Liver (tissue), 9 donors: Measurements from ENCODE around the gene STING1. TPM values are rescaled to one million over a fixed set of nuclear protein-coding genes. Genes with fewer than 3 reads are reported as not detected.
"Not testable (repeated sequence)": the region's sequence is repeated elsewhere in the genome, so short reads cannot be mapped to it uniquely, and the experiment has no call there.

Experiments used
- DNase-seq: peaks from one replicate; pipeline ENCODE4 v3.0.0-alpha.2; 2017; ENCODE audit warnings: low spot score
- H3K27ac ChIP-seq, 2 donors: one replicate each; pipeline ENCODE4 v1.7.0; 2013; ENCODE audit warnings: inconsistent platforms in 2 of 2, low read length in 2 of 2, control low read depth in 1 of 2, low read depth in 1 of 2, mild to moderate bottlenecking in 1 of 2
- H3K27me3 ChIP-seq, 4 donors: one replicate each; pipeline versions ENCODE4 v1.6.1 to v1.7.0; 2013; ENCODE audit warnings: low read length in 3 of 4, inconsistent platforms in 1 of 4, mild to moderate bottlenecking in 1 of 4, moderate library complexity in 1 of 4; ENCODE audit not compliant: control insufficient read depth in 4 of 4, insufficient read depth in 4 of 4
- H3K36me3 ChIP-seq, 4 donors: one replicate each; pipeline versions ENCODE4 v1.6.1 to v1.7.0; 2013; ENCODE audit warnings: low read length in 3 of 4, mild to moderate bottlenecking in 3 of 4, low read depth in 1 of 4, moderate library complexity in 1 of 4; ENCODE audit not compliant: control insufficient read depth in 4 of 4, insufficient read depth in 3 of 4
- H3K4me1 ChIP-seq, 4 donors: one replicate each; pipeline versions ENCODE4 v1.6.1 to v1.7.0; 2013; ENCODE audit warnings: low read length in 3 of 4, mild to moderate bottlenecking in 3 of 4, moderate library complexity in 1 of 4; ENCODE audit not compliant: control insufficient read depth in 4 of 4, insufficient read depth in 4 of 4
- H3K4me3 ChIP-seq, 3 donors: one replicate each; pipeline versions ENCODE4 v1.6.1 to v1.7.0; 2013; ENCODE audit warnings: low read length in 3 of 3, control low read depth in 1 of 3, low read depth in 1 of 3, mild to moderate bottlenecking in 1 of 3
- H3K9ac ChIP-seq, 2 donors: one replicate each; pipeline ENCODE4 v1.7.0; 2013; ENCODE audit warnings: low read length in 2 of 2, mild to moderate bottlenecking in 2 of 2, moderate library complexity in 2 of 2, control low read depth in 1 of 2, low read depth in 1 of 2
- H3K9me3 ChIP-seq, 4 donors: one replicate each; pipeline versions ENCODE4 v1.6.1 to v1.7.0; 2013; ENCODE audit warnings: low read length in 3 of 4; ENCODE audit not compliant: control insufficient read depth in 4 of 4
- EGR1 ChIP-seq, 2 donors: IDR thresholded peaks; 2 replicates each; pipeline ENCODE4 v1.6.1; 2016 to 2018; ENCODE audit warnings: antibody characterized with exemption in 2 of 2, low read depth in 2 of 2
- FOXA1 ChIP-seq: IDR thresholded peaks from 2 replicates; pipeline ENCODE4 v1.6.1; 2016; ENCODE audit warnings: antibody characterized with exemption
- FOXA2 ChIP-seq: IDR thresholded peaks from 2 replicates; pipeline ENCODE4 v1.6.1; 2016; ENCODE audit warnings: antibody characterized with exemption
- GABPA ChIP-seq, 2 donors: IDR thresholded peaks in 1 of 2; conservative IDR thresholded peaks in 1 of 2; 2 replicates each; pipeline ENCODE4 v1.6.1; 2016; ENCODE audit warnings: antibody characterized with exemption in 2 of 2, mild to moderate bottlenecking in 1 of 2, moderate library complexity in 1 of 2
- HNF4G ChIP-seq: IDR thresholded peaks from 2 replicates; pipeline ENCODE4 v1.6.1; 2016; ENCODE audit warnings: antibody characterized with exemption
- JUND ChIP-seq, 2 donors: IDR thresholded peaks; 2 replicates each; pipeline ENCODE4 v1.6.1; 2016; ENCODE audit warnings: antibody characterized with exemption in 2 of 2
- NR2F2 ChIP-seq: IDR thresholded peaks from 2 replicates; pipeline ENCODE4 v1.6.1; 2016; ENCODE audit warnings: antibody characterized with exemption
- RAD21 ChIP-seq, 2 donors: IDR thresholded peaks; 2 replicates each; pipeline ENCODE4 v1.6.1; 2016; ENCODE audit warnings: antibody characterized with exemption in 2 of 2, mild to moderate bottlenecking in 2 of 2
- SP1 ChIP-seq: IDR thresholded peaks from 2 replicates; pipeline ENCODE4 v1.6.1; 2018; ENCODE audit warnings: antibody characterized with exemption, mild to moderate bottlenecking
- TAF1 ChIP-seq: conservative IDR thresholded peaks from 2 replicates; pipeline ENCODE4 v1.6.1; 2016; ENCODE audit warnings: antibody characterized with exemption, mild to moderate bottlenecking
- YY1 ChIP-seq: IDR thresholded peaks from 2 replicates; pipeline ENCODE4 v1.6.1; 2016; ENCODE audit warnings: antibody characterized with exemption, mild to moderate bottlenecking
- WGBS: extraction: QIAGEN DNeasy Blood & Tissue Kit; methylation state at CpG from one replicate; pipeline ENCODE4 v1.1.7; 2013; 5-methylcytosine and 5-hydroxymethylcytosine counted together
- polyA plus RNA-seq, 2 donors: library from polyadenylated mRNA; stranded (reverse) in 1 of 2; unstranded in 1 of 2; fragments of 200-250 nt in 1 of 2; fragments of >200 nt in 1 of 2; fragmentation: Nextera tagmentation in 1 of 2; extraction: Ambion mirVana in 1 of 2; gene quantifications; one replicate each; pipeline versions ENCODE4 v1.2.1 to v1.2.3, GENCODE V29; 2013 to 2015
- total RNA-seq, 2 donors: library from RNA; depleted of rRNA; stranded (reverse); fragments of >200 nt; gene quantifications; one replicate each; pipeline ENCODE4 v1.2.3, GENCODE V29; 2014
- TF ChIP-seq, protein P1 (sequence below): IDR thresholded peaks from 2 replicates; pipeline ENCODE4 v1.6.1; 2016; ENCODE audit warnings: antibody characterized with exemption
- TF ChIP-seq, protein P2 (sequence below): IDR thresholded peaks from 2 replicates; pipeline ENCODE4 v1.6.1; 2016; ENCODE audit warnings: antibody characterized with exemption, mild to moderate bottlenecking
- TF ChIP-seq, protein P3 (sequence below): fragments of 150-350 bp; IDR thresholded peaks from 2 replicates; pipeline ENCODE4 v1.5.1; 2017; ENCODE audit warnings: improper control_type of control experiment, low read depth, low read length; ENCODE audit not compliant: missing input control
- donor health status: healthy.
- donor health status: healthy.
- donor health status: healthy.
- donor health status: healthy.
- donor health status: healthy.

STING1 gene
- total and polyA plus RNA-seq, 4 donors = 6.3 to 13.6 (median 10.3) TPM

DNA sequence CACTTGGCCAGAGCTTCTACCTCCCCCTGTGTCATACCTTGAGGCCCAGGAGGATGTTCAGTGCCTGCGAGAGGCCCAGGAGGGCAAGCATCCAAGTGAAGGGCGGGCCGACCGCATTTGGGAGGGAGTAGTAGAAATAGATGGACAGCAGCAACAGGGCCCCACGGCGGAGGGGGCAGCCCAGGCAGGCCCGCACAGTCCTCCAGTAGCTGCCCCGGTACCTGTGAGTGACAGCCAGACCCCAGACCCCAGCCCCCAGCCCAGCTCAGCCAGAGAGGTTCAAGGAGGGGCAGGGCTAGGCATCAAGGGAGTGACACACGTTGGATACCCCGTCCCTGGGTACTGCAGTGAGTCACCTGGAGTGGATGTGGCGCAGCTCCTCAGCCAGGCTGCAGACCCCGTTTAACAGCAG, 1.4 kb downstream of the STING1 start:
- no peak overlapping the region for H3K9ac ChIP-seq
- peak overlapping the region in 2 of 3 donors; percentile 31 to 44 for H3K4me3 ChIP-seq
- DNase-seq = no peak
- peak overlapping the region in 1 of 2 donors; percentile 77 for H3K27ac ChIP-seq
- TF ChIP-seq TAF1 = no peak
- no peak for TF ChIP-seq NR2F2
- TF ChIP-seq RAD21 (IDR thresholded peaks at IDR 0.05) = no peak
- no peak for TF ChIP-seq YY1
- no peak for TF ChIP-seq GABPA (IDR thresholded peaks at IDR 0.05 in 1 of 2, conservative IDR thresholded peaks at IDR 0.05 in 1 of 2)
- 75% methylated on average over 12 of the region's 12 CpGs for WGBS
- peaks cover 0 to 5% (median 0%) of the 10 kb centered on the region in 4 donors for H3K4me1 ChIP-seq
- no peaks in the 10 kb centered on the region for H3K27me3 ChIP-seq
- no peaks in the 10 kb centered on the region for H3K36me3 ChIP-seq
- no peaks in the 10 kb centered on the region for H3K9me3 ChIP-seq

DNA sequence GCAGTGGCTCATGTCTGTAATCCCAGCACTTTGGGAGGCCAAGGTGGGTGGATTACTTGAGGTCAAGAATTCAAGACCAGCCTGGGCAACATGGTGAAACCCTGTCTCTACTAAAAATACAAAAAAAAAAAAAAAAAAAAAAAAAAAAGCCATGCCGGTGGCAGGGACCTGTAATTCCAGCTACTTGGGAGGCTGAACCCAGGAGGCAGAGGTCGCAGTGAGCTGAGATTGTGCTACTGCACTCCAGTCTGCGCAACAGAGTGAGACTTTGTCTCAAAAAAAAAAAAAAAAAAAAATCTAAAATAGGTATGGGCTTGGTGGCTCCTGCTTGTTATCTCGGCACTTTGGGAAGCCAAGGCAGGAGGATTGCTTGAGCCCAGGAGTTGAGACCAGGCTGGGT, 2.8 kb downstream of the STING1 start:
- DNase-seq, H3K9ac ChIP-seq, H3K27me3 ChIP-seq, H3K4me3 ChIP-seq, H3K27ac ChIP-seq, H3K9me3 ChIP-seq, H3K36me3 ChIP-seq: not testable (repeated sequence)
- peaks cover 0 to 10% (median 0%) of the 10 kb centered on the region in 4 donors for H3K4me1 ChIP-seq
- 95% methylated on average over 4 of the region's 4 CpGs for WGBS

DNA sequence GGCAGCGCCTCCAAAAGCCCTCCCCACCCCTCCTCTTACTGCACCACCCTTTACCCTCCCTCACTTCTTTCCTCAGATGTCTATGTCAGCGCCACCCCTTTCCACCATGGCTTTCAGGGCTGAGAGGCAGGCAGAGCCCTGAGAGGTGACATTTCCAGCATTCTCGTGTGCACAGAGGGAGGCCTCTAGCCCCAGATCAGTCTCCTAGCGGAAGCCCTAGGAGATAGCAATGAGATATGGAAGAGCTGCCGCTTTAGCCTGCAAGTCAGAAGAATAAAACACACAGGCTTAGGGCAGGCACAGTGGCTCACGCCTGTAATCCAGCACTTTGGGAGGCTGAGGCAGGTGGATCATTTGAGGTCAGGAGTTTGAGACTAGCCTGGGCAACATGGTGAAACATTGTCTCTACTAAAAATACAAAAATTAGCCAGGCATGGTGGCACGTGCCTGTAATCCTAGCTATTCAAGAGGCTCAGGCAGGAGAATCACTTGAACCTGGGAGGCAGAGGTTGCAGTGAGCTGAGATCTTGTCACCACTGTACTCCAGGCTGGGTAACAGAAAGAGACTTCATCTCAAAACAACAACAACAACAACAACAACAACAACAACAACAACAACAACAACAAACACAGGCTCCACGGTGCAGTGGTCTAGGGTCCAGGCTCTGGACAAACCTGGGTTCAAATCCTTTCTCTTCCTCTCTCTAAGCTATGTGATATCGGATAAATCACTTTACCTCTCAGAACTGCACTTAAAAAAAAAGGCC, 3.7 kb downstream of the STING1 start:
- DNase-seq, H3K36me3 ChIP-seq, H3K4me3 ChIP-seq, H3K27ac ChIP-seq, H3K9me3 ChIP-seq, H3K27me3 ChIP-seq, H3K9ac ChIP-seq: not testable (repeated sequence)
- peaks cover 0 to 10% (median 0%) of the 10 kb centered on the region in 4 donors for H3K4me1 ChIP-seq
- 79% methylated on average over 9 of the region's 9 CpGs for WGBS

DNA sequence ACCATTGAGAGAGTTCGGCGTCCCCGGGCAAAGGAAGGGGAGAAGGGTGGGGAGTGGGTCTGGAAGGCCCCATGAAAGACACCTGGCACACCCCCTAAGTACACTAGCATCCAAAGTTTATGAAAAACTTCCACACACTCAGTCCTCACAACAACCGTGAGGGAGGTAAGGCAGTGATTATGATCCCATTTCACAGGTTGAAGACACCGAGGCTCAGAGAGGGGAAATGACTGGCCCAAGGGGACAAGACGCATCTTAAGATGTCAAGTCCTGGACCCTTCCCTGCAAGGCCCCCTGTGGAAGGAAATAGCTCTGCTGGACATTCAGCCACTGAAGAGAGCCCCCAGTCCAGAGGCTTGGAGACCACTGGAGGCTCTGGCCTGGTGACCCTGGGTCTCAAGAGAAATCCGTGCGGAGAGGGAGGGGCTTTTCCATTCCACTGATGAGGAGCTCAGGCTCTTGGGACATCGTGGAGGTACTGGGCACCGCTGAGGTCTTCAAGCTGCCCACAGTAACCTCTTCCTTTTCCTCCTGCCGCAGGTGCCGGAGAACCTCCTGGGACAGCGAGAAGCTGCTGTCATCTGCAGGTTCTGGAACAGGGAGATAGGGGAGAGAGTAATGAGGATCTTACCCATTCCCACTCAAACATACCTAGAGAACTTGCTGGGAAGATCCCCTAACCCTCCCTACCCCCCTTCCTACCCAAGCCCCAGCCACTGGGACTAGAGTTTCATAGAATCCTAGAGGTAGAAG, 6.5 kb downstream of the STING1 start:
- Histone ChIP-seq H3K9ac (no peak overlapping the region), H3K4me1 (peaks cover 0 to 5% (median 0%) of the 10 kb centered on the region in 4 donors), H3K36me3 (no peaks in the 10 kb centered on the region), H3K4me3 (no peak overlapping the region), H3K9me3 (no peaks in the 10 kb centered on the region), H3K27me3 (no peaks in the 10 kb centered on the region), H3K27ac (no peak overlapping the region)
- no peak for DNase-seq
- WGBS = 86% methylated on average over 13 of the region's 13 CpGs
- TF ChIP-seq, protein P1, sequence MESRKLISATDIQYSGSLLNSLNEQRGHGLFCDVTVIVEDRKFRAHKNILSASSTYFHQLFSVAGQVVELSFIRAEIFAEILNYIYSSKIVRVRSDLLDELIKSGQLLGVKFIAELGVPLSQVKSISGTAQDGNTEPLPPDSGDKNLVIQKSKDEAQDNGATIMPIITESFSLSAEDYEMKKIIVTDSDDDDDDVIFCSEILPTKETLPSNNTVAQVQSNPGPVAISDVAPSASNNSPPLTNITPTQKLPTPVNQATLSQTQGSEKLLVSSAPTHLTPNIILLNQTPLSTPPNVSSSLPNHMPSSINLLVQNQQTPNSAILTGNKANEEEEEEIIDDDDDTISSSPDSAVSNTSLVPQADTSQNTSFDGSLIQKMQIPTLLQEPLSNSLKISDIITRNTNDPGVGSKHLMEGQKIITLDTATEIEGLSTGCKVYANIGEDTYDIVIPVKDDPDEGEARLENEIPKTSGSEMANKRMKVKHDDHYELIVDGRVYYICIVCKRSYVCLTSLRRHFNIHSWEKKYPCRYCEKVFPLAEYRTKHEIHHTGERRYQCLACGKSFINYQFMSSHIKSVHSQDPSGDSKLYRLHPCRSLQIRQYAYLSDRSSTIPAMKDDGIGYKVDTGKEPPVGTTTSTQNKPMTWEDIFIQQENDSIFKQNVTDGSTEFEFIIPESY = no peak
- TF ChIP-seq, protein P2, sequence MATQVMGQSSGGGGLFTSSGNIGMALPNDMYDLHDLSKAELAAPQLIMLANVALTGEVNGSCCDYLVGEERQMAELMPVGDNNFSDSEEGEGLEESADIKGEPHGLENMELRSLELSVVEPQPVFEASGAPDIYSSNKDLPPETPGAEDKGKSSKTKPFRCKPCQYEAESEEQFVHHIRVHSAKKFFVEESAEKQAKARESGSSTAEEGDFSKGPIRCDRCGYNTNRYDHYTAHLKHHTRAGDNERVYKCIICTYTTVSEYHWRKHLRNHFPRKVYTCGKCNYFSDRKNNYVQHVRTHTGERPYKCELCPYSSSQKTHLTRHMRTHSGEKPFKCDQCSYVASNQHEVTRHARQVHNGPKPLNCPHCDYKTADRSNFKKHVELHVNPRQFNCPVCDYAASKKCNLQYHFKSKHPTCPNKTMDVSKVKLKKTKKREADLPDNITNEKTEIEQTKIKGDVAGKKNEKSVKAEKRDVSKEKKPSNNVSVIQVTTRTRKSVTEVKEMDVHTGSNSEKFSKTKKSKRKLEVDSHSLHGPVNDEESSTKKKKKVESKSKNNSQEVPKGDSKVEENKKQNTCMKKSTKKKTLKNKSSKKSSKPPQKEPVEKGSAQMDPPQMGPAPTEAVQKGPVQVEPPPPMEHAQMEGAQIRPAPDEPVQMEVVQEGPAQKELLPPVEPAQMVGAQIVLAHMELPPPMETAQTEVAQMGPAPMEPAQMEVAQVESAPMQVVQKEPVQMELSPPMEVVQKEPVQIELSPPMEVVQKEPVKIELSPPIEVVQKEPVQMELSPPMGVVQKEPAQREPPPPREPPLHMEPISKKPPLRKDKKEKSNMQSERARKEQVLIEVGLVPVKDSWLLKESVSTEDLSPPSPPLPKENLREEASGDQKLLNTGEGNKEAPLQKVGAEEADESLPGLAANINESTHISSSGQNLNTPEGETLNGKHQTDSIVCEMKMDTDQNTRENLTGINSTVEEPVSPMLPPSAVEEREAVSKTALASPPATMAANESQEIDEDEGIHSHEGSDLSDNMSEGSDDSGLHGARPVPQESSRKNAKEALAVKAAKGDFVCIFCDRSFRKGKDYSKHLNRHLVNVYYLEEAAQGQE = no peak
- no peak for TF ChIP-seq HNF4G
- no peak for TF ChIP-seq YY1
- TF ChIP-seq EGR1 (IDR thresholded peaks at IDR 0.05; ENCODE audit: low read depth in 2 of 2) = no peak
- TF ChIP-seq GABPA (IDR thresholded peaks at IDR 0.05 in 1 of 2, conservative IDR thresholded peaks at IDR 0.05 in 1 of 2) = no peak
- TF ChIP-seq FOXA1 = no peak
- TF ChIP-seq, protein P3, sequence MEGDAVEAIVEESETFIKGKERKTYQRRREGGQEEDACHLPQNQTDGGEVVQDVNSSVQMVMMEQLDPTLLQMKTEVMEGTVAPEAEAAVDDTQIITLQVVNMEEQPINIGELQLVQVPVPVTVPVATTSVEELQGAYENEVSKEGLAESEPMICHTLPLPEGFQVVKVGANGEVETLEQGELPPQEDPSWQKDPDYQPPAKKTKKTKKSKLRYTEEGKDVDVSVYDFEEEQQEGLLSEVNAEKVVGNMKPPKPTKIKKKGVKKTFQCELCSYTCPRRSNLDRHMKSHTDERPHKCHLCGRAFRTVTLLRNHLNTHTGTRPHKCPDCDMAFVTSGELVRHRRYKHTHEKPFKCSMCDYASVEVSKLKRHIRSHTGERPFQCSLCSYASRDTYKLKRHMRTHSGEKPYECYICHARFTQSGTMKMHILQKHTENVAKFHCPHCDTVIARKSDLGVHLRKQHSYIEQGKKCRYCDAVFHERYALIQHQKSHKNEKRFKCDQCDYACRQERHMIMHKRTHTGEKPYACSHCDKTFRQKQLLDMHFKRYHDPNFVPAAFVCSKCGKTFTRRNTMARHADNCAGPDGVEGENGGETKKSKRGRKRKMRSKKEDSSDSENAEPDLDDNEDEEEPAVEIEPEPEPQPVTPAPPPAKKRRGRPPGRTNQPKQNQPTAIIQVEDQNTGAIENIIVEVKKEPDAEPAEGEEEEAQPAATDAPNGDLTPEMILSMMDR = no peak
- no peak for TF ChIP-seq RAD21 (IDR thresholded peaks at IDR 0.05)
- TF ChIP-seq FOXA2 = no peak
- TF ChIP-seq SP1 = no peak
- no peak for TF ChIP-seq TAF1
- TF ChIP-seq NR2F2 = no peak
- no peak for TF ChIP-seq JUND (IDR thresholded peaks at IDR 0.05)
